Activated T-helper 1 cell treated with anti-CD3 and anti-CD28 coated beads, Interleukin-2, amount 50 U/mL, for 16 hours (primary cell): ENCODE measurements around the gene SERPINI2.
"Not testable (repeated sequence)": the region's sequence is repeated elsewhere in the genome, so short reads cannot be mapped to it uniquely, and the experiment has no call there.

Experiments used
- DNase-seq, 2 donors: peaks; one replicate each; pipeline ENCODE4 v3.0.0-alpha.2; 2020; ENCODE audit warnings: low read depth in 1 of 2, low spot score in 1 of 2

SERPINI2 gene

DNA sequence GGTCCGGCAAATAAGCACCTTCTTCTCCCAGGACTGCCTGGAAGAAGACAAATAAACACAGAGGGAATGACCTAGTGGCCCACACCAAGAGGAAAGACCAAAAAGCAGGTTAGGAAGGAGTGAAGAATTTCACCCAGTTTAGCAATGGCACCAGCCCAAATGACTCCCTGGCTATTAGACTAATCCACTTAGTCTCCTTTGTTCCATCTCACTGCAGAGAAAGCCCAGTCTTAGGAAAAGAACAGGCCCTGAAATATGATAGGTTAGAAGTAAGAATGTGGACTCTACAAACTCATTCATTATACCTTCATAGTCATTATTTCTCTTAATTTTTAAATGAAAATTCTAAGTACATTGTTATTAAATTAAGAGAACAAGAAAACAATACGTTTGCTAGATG, 23.2 kb downstream of the SERPINI2 start:
- no peak for DNase-seq

DNA sequence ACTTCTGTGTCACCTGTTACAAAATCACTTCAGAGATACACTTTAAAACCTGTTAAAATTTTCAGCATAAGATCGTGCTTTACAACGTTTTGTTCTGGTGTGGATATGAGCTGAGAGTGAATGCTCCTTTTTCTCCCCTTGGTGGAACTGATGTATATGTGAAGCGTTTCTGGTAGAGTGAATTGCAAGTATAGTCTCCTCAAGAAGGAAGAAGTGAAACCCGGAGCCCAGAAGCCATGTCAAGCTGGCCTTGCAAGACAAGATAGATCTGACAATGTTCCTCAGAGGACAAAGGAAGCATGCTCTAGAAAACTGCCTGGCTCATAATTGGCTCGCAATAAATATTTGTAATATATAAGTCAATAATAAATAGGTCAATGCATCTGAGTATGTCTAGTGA, 23.6 kb downstream of the SERPINI2 start:
- no peak for DNase-seq

DNA sequence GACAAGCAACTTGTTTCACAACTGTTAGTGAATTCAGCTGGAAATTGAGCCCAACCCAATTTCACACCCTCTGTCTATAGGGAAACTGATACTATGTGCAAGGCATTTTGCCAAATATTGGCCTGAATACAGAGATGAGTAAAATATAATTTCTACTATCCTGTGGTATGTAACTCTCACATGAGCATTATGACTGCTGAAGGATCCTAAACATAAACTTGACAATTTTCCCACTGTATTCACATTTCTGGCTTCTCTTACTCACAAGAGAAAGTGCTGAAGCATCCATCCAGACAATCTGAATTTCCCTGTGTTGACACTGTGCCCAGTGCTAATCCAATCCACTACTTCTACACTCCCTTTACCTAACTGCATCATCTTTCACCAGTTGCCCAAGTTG, 28.4 kb downstream of the SERPINI2 start:
- DNase-seq, result no peak

DNA sequence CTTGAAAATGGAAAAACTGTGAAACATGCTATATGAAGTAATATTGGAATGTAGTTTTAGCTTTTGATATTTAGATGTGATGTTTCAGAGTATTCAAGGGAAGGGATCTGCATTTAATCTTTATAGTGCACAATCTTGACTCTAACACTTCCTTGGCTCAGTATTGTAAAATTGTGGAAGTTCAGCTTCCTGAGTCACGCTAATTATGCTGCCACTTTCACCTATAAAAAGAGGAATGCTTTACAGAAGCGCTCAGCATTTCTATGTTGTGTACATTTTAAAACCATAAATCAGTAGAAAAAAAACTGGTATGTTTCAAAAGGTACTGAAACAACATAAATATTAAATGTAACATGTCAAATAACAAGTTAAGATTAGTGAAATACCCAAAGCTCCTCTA, 32.6 kb downstream of the SERPINI2 start:
- DNase-seq, result no peak

DNA sequence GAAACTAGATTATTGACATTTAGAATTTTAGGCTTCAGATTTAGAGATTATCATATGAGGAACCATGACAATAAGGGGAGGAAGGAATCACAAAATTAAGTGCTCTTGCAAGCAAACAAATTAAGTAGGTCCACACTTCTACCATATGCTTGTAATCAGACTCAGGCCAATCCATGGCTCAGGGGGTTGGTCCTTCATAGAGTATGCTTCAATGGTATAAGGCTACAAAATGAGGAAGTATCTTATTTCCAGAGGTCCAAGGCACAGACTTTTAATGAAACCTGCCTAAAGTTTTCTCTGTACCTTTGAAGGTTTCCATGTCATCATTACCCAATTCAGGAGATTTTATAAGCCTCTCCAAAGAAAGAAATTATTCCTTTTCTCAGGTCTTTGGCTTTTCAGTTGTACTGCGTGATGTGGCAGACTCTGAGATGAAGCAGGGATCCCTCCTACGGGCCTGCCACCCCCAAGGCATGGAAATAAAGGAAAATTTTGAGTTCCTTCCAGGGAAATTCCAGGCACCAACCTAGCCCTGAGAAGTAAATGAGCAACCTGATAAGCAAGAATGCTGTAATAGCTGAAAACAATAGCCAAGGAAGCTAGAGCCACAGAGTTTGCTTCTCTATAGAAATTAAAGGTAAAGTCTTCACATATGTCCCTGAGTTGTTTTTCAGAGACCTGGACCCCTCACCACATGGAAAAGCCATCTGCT, 36.3 kb downstream of the SERPINI2 start:
- DNase-seq, result no peak

DNA sequence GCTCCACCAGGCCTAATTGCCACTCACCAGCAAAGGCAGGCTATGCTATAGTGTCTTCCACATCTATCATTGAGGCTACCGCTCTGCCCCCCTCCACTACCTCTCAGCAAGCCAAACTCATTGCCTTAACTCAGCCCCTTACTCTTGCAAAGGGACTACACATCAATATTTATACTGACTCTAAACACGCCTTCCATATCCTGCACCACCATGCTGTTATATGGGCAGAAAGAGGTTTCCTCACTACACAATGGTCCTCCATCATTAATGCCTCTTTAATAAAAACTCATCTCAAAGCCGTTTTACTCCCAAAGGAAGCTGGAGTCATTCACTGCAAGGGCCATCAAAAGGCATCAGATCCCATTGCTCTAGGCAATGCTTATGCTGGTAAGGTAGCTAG, 46.9 kb downstream of the SERPINI2 start:
- DNase-seq, result not testable (repeated sequence)

DNA sequence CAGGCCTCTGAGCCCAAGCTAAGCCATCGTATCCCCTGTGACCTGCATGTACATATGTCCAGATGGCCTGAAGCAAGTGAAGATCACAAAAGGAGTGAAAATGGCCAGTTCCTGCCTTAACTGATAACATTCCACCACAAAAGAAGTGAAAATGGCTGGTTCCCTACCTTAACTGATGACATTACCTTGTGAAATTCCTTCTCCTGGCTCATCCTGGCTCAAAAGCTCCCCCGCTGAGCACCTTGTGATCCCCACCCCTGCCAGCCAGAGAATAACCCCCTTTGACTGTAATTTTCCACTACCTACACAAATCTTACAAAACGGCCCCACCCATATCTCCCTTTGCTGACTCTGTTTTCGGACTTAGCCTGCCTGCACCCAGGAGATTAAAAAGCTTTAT, 51.4 kb downstream of the SERPINI2 start:
- DNase-seq, result not testable (repeated sequence)

DNA sequence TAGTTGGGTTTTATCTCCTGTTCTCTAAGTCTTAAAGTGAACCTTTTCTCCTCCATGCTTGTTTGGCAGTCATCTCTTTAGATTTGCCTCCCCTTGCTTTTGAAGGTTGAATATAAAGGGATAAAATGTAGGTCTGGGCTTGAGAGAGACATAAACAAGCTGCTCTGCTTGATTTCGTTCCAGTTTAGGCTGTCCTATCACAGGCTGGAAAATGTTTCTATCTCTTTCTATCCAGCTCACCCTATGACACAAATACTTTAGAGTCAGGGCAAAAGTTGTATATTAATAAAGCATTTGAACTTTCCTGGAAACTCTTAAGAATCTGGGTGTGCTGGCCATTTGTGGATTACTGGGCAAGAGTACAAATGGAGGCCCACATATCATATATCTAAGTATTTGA, 64.2 kb downstream of the SERPINI2 start:
- DNase-seq, result no peak

DNA sequence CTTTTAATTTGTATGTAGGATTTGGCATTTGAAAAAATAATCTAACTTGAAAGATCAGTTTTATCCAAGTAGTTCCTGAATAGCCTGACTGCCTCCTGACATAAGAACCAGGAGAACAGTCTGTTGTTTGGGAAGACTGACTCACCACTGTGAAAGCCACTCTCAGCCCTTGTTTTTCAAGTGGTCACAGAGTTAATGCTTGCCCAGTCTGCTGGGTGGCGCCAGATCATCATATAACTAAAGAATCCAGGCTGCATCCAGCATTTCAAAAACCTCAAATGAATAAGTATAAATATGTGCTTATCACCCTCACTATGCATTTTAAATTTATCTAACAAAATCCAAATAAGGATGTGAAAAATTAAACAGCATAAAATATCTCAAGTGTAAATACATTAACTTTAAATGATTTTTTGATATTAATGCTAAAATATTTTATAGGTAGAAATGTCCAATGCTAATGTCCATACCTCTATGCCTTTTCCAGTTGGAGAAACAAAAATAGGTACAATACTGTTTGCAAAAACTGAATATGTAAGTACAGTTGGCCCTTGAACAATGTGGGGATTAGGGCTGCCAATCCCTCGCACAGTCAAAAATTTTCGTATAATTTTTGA, 66.9 kb downstream of the SERPINI2 start:
- DNase-seq, result no peak

DNA sequence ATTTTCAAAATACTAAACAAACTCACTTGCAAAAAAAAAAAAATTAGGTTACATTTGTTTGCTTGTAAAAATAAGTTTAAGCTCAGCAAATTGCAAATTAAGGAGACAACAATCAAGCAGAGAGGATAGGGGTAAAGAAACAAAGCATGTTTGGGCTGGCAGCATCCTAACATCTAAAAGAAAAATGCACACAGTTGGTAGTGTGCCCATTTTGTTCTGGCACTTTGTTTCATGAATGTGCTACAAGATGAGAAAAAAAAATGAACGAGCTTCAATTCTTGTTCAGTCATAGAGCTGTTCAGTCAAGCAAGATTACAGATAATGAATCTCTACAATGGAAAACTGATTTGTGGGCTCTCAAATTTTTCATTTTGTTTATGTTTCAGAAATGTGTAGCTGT, 76.0 kb downstream of the SERPINI2 start:
- DNase-seq, result no peak

DNA sequence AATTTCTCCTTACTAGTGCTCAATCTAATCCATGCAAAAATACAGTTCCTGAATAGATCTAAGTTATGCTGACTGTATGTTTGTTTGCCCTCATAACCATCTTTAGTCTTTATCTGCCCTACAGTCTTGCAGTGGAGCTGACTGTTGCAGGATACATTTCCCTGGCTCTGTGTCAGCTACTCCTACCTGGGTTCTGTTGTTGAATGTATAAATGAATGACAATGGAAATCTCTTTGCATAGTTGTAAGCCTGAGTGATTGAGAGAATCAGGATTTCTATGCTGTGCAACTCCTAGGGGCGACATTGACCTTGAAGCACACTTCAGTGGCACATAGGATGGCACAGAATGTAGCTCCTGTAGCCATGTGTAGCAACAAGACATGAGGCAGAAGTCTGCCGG, 77.8 kb downstream of the SERPINI2 start:
- DNase-seq, result no peak

DNA sequence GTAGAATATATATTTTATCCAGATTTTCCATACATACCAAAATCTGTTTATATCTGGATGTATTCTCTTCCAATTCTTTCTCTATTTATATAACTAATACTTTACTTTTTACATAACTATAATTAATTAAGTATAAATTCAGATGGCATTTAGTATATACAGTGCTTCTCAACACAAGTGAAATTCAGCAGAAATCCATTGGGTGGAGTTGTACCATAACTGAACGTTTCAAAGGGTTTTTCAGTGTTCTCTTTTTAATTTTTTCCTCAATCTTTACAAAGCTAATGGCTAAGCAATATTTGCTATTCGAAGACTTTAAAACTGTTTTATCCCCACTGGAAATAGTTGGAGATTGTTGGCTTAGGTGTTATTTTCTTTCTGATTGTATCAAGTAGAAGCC, 79.8 kb downstream of the SERPINI2 start:
- DNase-seq, result no peak
